GM18909 (cell line): Measurements from ENCODE around the gene ATP9A.
"Not testable (repeated sequence)": the region's sequence is repeated elsewhere in the genome, so short reads cannot be mapped to it uniquely, and the experiment has no call there.

Experiments used
- ATAC-seq: cut with Tn5 transposase; IDR thresholded peaks from one replicate; pipeline ENCODE4 v1.9.1; 2021; ENCODE audit warnings: mild to moderate bottlenecking; ENCODE audit not compliant: unreplicated experiment, poor library complexity

Gene ATP9A

GRCh38 chr20:51733070-51733469 is 35.1 kb downstream of the ATP9A start:
- ATAC-seq: no peak

DNA sequence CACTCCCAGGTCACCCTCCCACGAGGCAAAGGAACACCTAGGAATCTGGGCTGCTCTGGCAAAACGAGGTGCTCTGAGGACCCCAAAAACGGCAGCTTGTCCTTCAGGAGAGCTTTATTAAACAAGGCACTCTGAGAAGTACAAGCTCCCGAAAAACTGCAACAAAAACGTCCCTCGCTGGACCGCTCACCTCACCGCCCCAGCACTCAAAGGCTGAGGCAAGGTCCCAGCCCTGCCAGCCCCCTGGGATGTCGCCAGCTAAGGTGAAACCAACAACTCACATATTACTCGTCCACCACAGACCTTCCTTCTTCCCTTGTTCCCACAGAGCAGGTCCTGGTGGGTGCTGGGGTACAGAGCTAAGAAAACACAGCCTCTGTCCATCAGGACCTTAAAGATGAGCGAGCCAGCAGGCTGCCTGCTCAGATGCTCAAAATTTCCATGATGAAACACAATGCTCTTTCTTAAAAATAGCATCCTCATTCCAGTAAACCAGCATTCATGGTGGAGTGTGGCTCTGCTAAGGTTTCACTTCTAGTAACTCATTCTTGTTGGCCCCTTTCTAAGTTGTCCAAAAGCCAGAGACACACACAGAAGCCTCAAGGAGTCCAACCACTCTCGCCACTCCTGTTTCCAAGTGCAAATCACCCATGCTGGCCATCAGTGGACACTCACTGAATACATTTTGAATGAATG is 35.9 kb downstream of the ATP9A start:
- no peak for ATAC-seq

GRCh38 chr20:51731731-51732095 is 36.5 kb downstream of the ATP9A start:
- no peak for ATAC-seq

GRCh38 chr20:51729771-51730170 is 38.4 kb downstream of the ATP9A start:
- ATAC-seq: no peak

- ATAC-seq: no peak
Observed at GRCh38 chr20:51728737-51729136, 39.5 kb downstream of the ATP9A start.

DNA sequence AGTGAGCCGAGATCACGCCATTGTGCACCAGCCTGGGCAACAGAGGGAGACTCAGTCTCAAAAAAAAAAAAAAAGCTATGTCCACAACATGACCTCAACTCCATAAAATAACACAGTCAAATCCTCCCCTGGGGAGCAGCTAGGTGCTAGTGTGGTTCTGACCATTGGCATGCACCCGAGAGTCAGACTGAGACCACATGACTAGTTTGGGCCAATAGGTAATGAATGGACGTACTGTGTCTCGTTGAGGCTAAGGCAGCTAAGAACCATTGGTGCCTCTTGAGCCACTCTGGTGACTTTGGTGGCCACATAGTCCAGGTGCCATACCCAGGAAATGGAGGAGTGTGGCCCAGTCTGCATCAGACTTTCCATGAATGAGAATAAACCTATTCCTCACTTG is 40.3 kb downstream of the ATP9A start:
- no peak for ATAC-seq

DNA sequence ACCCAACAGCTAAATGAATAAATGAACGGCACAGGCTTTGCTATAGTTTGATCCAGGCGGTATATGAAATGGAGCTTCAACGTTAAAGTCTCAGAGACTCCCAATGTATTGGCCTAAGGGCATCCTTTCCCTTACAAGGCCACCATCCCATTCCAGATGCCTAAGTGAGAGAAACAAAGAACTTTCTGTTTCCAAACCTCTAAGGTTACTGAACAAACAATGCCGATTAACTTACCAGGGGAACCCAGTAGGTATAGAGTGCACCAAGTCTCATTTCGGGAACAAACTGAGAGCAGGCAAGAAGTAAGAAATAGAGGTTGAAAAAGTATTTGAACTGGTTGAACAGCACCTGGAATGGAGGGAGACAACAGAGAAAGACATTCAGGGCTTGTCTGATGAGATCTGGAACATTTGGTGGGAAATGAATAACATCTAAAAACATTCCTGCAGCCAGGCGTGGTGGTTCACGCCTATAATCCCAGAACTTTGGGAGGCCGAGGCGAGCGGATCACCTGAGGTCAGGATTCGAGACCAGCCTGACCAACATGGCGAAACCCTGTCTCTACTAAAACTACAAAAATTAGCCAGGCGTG is 42.5 kb downstream of the ATP9A start:
- no peak for ATAC-seq

- ATAC-seq: not testable (repeated sequence)
Observed at GRCh38 chr20:51723026-51723425, 45.2 kb downstream of the ATP9A start.

- ATAC-seq: not testable (repeated sequence)
Observed at GRCh38 chr20:51722246-51722645, 45.9 kb downstream of the ATP9A start.

DNA sequence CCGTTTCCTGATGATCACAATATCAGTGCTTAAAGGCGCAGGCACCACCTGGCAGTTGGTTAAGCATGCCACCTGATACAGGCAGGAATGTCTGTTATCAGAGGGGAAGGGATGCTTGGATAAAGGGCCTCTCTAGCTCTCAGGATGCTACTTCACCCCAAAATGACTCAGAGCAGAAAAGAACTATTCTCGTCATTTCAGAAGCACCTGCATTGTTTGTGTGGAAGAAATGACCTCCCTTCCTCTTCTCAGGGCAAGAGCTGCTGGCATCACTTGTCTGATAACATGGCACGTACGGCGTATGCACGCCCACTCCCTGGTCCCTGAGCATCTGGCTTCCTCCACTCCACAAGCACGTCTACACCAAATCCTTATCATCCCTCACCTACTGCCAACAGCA is 47.3 kb downstream of the ATP9A start:
- no peak for ATAC-seq

DNA sequence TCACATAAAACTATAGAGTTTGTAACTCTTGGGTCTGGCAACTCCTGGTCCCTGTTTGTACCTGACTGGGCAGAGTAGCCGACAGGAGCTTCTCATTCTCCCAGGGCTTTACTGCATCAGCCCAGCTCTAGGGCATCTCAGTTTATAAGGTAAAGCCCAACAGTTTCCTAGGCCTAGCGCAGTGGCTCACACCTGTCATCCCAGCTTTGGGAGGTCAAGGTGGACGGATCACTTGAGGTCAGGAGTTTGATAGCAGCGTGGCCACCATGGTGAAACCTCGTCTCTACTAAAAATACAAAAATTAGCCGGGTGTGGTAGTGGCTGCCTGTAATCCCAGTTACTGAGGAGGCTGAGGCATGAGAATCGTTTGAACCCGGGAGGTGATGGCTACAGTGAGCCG is 47.8 kb downstream of the ATP9A start:
- ATAC-seq: no peak

- no peak for ATAC-seq
Observed at GRCh38 chr20:51715856-51716185, 52.4 kb downstream of the ATP9A start.

- no peak for ATAC-seq
Observed at GRCh38 chr20:51715163-51715855, 52.9 kb downstream of the ATP9A start.

GRCh38 chr20:51713213-51713598 is 55.0 kb downstream of the ATP9A start:
- ATAC-seq: no peak

DNA sequence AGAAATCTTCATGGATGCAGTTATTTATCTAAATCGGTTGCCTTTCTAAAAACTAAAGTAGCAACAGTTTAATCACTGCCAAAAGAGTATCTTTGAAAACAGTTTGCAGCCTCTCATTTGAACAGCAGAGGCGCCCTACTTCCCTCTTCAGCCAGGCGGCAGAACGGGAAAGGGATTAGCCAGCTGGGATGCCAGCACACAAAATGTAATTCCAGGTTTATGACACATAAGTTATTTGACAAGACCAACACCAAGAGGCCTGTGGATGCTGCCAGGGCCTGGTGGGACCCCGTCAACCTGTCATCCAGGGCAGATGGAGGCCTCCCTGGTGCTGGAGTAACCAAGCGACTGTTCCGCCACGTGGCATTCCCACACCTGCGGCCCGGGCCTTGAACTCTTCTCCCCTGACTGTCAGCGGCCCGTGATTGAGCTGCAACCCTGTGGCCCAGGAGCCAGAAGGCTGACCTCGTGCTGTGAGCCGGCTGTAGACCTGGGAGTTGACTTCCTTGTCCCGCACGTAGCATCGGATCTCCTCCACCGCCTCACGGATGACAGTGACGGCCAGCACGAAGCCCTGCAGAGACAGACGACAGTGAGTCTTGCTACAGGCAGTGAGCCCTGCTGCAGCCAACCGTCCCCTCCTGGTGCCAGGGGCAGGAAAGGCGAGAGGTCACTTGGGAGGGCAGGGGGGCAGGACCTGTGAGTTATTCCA is 55.5 kb downstream of the ATP9A start:
- ATAC-seq: no peak

- no peak for ATAC-seq
Observed at GRCh38 chr20:51711426-51711825, 56.8 kb downstream of the ATP9A start.

DNA sequence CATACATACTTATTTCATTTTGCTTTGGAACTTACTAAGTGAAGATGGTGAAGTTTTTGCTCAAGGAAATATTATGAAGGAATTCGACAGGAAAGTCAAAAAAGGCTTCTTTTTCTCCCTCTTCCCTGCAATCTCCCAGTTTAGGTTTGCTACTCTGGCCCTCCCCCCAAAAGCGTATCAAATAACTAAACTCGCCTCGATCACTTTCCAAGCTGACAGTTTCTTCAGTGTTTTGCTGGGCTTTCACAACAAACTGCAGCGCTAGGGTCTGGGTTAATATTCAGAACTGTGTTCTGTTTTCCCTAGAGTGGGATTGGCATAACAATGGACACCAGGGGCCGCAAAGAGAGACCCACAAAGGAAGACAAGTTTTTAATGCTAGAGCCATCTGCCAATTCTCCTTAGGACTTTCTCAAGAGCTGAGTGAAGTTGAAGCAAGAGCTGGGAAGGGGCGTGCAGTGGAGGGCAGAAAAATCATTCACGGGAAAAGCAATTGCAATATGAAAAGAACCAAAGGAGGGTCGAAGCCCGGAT is 57.8 kb downstream of the ATP9A start:
- ATAC-seq: no peak

- ATAC-seq: no peak
Observed at GRCh38 chr20:51705400-51705799, 62.8 kb downstream of the ATP9A start.

GRCh38 chr20:51703400-51704287 is 64.5 kb downstream of the ATP9A start:
- ATAC-seq: no peak

DNA sequence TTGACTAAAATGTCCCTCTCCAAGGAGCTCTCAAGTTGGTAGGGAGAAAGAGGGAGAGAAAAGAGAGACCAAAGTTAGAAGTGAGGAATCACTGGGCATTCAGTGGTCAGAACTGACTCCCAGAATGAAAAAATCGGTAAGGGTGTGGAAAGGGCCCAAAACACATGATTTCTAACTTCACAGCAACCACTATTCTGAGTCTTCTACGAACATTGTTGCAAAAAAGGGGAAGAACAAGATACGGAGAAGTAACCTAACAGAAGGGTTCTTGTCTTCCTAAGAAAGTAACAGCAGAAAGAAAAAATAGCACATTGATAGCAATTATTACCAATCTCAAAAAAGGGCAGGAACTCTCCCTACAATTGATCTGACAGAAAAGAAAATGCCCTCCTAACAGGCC is 65.6 kb downstream of the ATP9A start:
- ATAC-seq: no peak
